PC-9 (cell line): Measurements from ENCODE around the gene AP2B1. TPM values are rescaled to one million over a fixed set of nuclear protein-coding genes. Genes with fewer than 3 reads are reported as not detected.
"Not testable (repeated sequence)": the region's sequence is repeated elsewhere in the genome, so short reads cannot be mapped to it uniquely, and the experiment has no call there.

Source experiments
- BruUV-seq: library from RNA; stranded (reverse); fragments of 400-500 nt; replicated peaks from 2 replicates; lab custom pipeline; 2021; lab: Mats Ljungman, UMichigan
- CTCF ChIA-PET: fragments of 300-600 bp; sonication (Branson Sonifier 250); formaldehyde crosslinking; loops from one replicate; lab custom pipeline; 2022; ENCODE audit warnings: antibody characterized with exemption; lab: Charles Lee
- POLR2A ChIA-PET: fragments of 300-600 bp; sonication (Branson Sonifier 250); formaldehyde crosslinking; loops from one replicate; lab custom pipeline; 2022; ENCODE audit warnings: antibody characterized with exemption; ENCODE audit not compliant: unreplicated experiment; lab: Charles Lee
- DNase-seq, 2 experiments: peaks; one replicate each; pipeline versions ENCODE4 v3.0.0 to v3.0.0-alpha.2; 2015 to 2022; ENCODE audit warnings: mixed read lengths in 1 of 2
- H2AFZ ChIP-seq: fragments of 200-600 bp; sonication (generic); 2 replicates; pipeline ENCODE4 v1.8.1; 2017; ENCODE audit warnings: antibody characterized with exemption
- H3F3A ChIP-seq: fragments of 200-600 bp; sonication (generic); 2 replicates; pipeline ENCODE4 v1.8.1; 2017; ENCODE audit warnings: antibody characterized with exemption, mild to moderate bottlenecking, low read depth; ENCODE audit not compliant: insufficient read depth
- H3K27ac ChIP-seq: fragments of 200-600 bp; sonication (generic); 2 replicates; pipeline ENCODE4 v1.6.1; 2016; ENCODE audit warnings: mixed run types
- H3K27me3 ChIP-seq: fragments of 200-600 bp; sonication (generic); 2 replicates; pipeline ENCODE4 v1.6.1; 2016; ENCODE audit warnings: low read depth, mixed run types; ENCODE audit not compliant: insufficient read depth
- H3K36me3 ChIP-seq: fragments of 200-600 bp; sonication (generic); 2 replicates; pipeline ENCODE4 v1.6.1; 2016; ENCODE audit warnings: low read depth, mixed run types
- H3K4me1 ChIP-seq: fragments of 200-600 bp; sonication (generic); replicated peaks from 2 replicates; pipeline ENCODE4 v1.6.1; 2016; ENCODE audit warnings: mixed run types; ENCODE audit not compliant: insufficient read depth
- H3K4me2 ChIP-seq: fragments of 200-600 bp; sonication (generic); 2 replicates; pipeline ENCODE4 v1.6.1; 2017; ENCODE audit warnings: mixed run types
- H3K4me3 ChIP-seq: fragments of 200-600 bp; sonication (generic); 2 replicates; pipeline ENCODE4 v1.6.1; 2016; ENCODE audit warnings: mixed run types
- H3K79me2 ChIP-seq: fragments of 200-600 bp; sonication (generic); 2 replicates; pipeline ENCODE4 v1.6.1; 2017; ENCODE audit warnings: low read depth, mixed run types
- H3K9me2 ChIP-seq: fragments of 200-600 bp; sonication (generic); 2 replicates; pipeline ENCODE4 v1.8.1; 2017; ENCODE audit warnings: mild to moderate bottlenecking; ENCODE audit not compliant: insufficient read depth
- H3K9me3 ChIP-seq: fragments of 200-600 bp; sonication (generic); 2 replicates; pipeline ENCODE4 v1.8.1; 2016; ENCODE audit warnings: low read depth; ENCODE audit not compliant: insufficient read depth
- H4K20me1 ChIP-seq: fragments of 200-600 bp; sonication (generic); 2 replicates; pipeline ENCODE4 v1.8.1; 2017; ENCODE audit not compliant: insufficient read depth
- CTCF ChIP-seq: fragments of 200-600 bp; sonication (generic); conservative IDR thresholded peaks from 2 replicates; pipeline ENCODE4 v1.6.1; 2017; ENCODE audit warnings: mixed run types, antibody characterized with exemption, mild to moderate bottlenecking, moderate library complexity
- EZH2 ChIP-seq: fragments of 200-600 bp; sonication (generic); IDR thresholded peaks from 2 replicates; pipeline ENCODE4 v1.8.0; 2017; ENCODE audit warnings: antibody characterized with exemption, low read depth
- intact Hi-C: fragments of 100-400 bp; cut with micrococcal nuclease; formaldehyde crosslinking; loops from one replicate; pipeline ENCODE4 v1.10.0; 2022; ENCODE audit not compliant: unreplicated experiment
- total RNA-seq: library from RNA; stranded (reverse); gene quantifications from 2 replicates; pipeline ENCODE4 v1.2.3, GENCODE V29; 2021

Gene AP2B1
- total RNA-seq, 1 experiment from 2014 or later, result 186 TPM

- no peak for DNase-seq
- H3K27ac ChIP-seq, result no peak overlapping the region
- H3K36me3 ChIP-seq, result no peaks in the 10 kb centered on the region
- H3K4me1 ChIP-seq, result no peaks in the 10 kb centered on the region
- no peaks in the 10 kb centered on the region for H3K79me2 ChIP-seq
- ChIA-PET CTCF (no interaction called here), POLR2A (interaction anchor here (0.5 kb wide), 1 partner anchor 91 kb away, joined by 10 read pairs; no protein-coding TSS in a partner anchor)
- H3K9me3 ChIP-seq, result no peaks in the 10 kb centered on the region
- TF ChIP-seq EZH2 (no peak), CTCF (no peak)
- H2AFZ ChIP-seq, result no peak overlapping the region
- H4K20me1 ChIP-seq, result no peaks in the 10 kb centered on the region
- BruUV-seq, result no TSS peak
- H3K27me3 ChIP-seq, result peaks cover 22% of the 10 kb centered on the region
- intact Hi-C loops, result loop anchor here (5.0 to 10.0 kb wide), 4 partner anchors 192 to 615 kb away; partner anchors contain the start of gene SLFN12L
- no peaks in the 10 kb centered on the region for H3K9me2 ChIP-seq
- H3K4me3 ChIP-seq, result no peak overlapping the region
- no peaks in the 10 kb centered on the region for H3F3A ChIP-seq
- H3K4me2 ChIP-seq, result no peak overlapping the region
Observed at GRCh38 chr17:35749560-35750412, 162.7 kb downstream of the AP2B1 start.

DNA sequence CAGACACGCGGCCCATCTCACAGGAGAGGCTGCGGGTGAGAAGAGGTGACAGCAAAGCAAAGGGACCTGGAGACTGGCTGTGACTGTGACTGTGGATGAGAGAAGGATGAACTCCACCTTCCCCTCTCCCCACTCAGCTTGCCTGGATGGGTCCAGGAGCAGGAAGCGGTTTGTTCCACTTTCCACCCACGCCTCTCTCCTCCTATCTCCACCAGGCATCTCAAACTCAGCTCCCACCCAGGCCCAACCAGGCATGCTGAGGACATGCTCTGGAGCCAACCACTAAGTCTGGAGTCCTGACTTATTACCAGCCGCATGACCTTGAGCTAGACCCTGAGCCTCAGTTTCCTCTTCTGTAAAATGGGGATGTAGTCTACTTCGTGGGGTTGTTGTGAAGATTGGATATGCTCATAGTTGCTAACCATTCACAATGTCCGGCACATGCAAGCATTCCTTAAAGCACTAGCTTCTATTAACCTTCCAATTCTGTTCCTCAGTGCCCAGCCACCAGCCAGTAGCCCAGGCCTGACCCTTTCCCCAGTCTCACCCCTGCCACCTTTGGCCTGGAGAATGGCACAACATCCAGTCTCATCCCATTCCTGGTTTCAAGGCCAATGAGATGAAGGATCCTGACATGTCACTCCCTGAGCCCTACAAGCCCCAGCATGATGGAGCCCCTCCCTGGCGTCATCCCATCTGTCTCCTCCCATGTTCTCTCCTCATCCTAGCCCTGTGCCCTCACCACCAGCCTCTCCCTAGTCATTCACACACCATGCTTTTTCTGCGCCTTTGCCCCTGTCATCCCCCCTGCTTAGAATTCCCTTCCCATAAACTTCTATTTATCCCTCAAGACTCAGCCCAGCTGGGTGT, 163.6 kb downstream of the AP2B1 start:
- POLR2A ChIA-PET, result interaction anchor here (0.9 kb wide), 1 partner anchor 789 kb away, joined by 17 read pairs; no protein-coding TSS in a partner anchor
- no peak overlapping the region for H2AFZ ChIP-seq

DNA sequence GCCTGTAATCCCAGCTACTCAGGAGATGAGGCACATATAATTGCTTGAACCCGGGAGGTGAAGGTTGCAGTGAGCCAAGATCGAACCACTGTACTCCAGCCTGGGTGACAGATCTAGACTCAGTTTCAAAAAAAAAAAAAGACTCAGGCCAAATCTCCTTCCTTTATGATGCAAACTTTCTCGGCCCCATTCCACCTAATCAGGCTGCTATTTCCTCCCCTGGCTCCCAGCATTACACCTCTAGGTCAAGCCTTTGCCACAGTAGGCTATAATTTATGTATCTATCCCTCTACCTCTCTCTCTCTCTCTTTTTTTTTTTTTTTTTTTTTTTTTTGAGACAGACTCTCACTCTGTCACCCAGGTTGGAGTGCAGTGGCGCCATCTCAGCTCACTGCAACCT, 164.4 kb downstream of the AP2B1 start:
- H3K27ac ChIP-seq, intact Hi-C loops, BruUV-seq, H3K9me2 ChIP-seq, H3K4me1 ChIP-seq, H3K4me2 ChIP-seq, H3K9me3 ChIP-seq, H2AFZ ChIP-seq, DNase-seq, H3K27me3 ChIP-seq, H3F3A ChIP-seq, H3K79me2 ChIP-seq, CTCF ChIA-PET, H3K4me3 ChIP-seq, H4K20me1 ChIP-seq, H3K36me3 ChIP-seq: not testable (repeated sequence)
- POLR2A ChIA-PET, result interaction anchor here (0.9 kb wide), 1 partner anchor 788 kb away, joined by 17 read pairs; no protein-coding TSS in a partner anchor

More for the DNA sequence above, 163.6 kb downstream of the AP2B1 start:
- TF ChIP-seq CTCF (no peak), EZH2 (no peak)
- H3K9me2 ChIP-seq, result no peaks in the 10 kb centered on the region
- H4K20me1 ChIP-seq, result no peaks in the 10 kb centered on the region
- H3K4me2 ChIP-seq, result no peak overlapping the region
- no peak for DNase-seq
- no peak overlapping the region for H3K27ac ChIP-seq
- no TSS peak for BruUV-seq
- peaks cover 13% of the 10 kb centered on the region for H3K27me3 ChIP-seq
- H3F3A ChIP-seq, result no peaks in the 10 kb centered on the region
- H3K4me3 ChIP-seq, result no peak overlapping the region
- no peaks in the 10 kb centered on the region for H3K79me2 ChIP-seq
- CTCF ChIA-PET, result no interaction called here
- H3K9me3 ChIP-seq, result no peaks in the 10 kb centered on the region
- intact Hi-C loops, result no loop called here
- no peaks in the 10 kb centered on the region for H3K36me3 ChIP-seq
- no peaks in the 10 kb centered on the region for H3K4me1 ChIP-seq
